Measurements from ENCODE around the gene ZYG11B.
"Not testable (repeated sequence)": the region's sequence is repeated elsewhere in the genome, so short reads cannot be mapped to it uniquely, and the experiment has no call there.

Gene ZYG11B

DNA sequence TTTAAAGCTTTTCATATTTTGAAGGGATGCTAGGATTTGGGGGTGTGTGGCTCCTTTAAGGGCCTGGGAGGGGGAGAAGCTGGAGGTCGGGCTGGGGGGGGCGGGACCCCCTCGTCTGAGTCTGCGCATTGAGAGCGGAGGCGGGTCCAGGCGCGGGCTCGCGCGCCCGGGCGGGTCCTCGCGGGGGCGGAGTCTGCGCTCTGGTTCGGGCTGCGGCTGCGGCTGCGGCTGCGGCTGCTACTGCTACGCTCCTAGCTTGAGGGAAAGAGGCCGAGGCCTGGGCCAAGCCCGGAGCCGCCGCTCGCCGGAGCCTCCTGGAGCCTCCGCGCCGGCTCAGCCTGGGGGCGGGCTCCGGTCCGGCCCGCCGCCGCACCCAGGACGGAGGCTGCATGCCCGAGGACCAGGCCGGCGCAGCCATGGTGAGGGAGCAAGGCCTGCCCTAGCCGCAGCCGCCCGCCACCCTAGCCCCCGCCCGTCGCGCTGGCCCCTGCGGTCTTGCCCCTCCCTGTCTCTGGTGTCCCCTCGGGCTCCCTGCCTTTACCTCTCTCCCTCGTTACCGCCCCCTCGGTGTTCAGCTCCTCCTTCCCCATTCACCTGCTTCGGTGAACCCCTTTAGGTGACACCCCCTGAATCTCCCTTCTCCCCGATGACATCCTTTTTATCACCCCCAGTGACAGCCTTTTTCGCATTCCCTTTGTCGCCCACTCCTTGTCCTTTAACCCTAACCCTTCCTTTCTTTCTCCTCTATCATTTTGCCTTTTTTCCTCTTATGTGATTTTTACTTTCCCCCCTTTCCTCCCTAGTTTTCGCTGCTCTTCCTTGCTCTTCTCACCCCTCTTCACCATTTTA lies at the start of gene ZYG11B:
Gene ZYG11B, plus strand, starts transcription at position 189 of the 849 bp plus-strand sequence. Its CDS starts 201 bp downstream, at position 390.
- peak; percentile 87 for DNase-seq (ENCODE audit: low spot score)

DNA sequence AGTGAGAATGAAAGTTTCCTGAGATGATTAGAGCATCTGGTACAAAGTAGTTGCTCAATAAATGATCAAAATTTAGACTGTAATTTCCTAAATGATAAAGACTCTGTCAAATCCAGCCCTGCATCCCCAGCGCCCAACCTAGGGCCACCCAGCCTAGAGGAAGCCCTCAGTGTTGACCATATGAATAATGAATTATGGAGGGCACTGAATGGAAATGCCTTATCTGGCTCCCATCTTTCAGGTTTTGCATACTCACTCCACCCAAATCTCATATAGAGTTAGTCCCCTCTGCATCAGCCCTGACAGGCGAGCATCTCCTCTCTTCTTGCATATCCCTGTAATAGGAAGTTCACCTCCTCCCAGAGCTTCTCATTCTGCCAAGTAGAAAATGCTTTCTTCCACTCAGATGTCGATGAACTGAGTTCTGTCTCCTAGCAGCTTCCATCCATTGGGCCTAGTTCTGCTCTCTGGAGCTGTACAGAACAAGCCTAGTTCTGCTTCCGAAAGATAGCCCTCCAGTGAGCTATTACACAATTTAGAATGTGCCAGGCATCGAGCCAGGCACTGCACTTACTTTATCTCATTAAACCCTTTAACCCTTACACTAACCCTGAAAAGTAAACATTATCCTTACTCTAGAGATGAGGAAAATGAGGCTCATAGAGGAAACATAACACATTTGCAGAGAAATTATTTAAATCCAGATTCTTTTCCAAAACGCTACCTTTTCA lies 49.0 kb upstream of the ZYG11B start:
- DNase-seq (ENCODE audit: low spot score) = no peak

DNA sequence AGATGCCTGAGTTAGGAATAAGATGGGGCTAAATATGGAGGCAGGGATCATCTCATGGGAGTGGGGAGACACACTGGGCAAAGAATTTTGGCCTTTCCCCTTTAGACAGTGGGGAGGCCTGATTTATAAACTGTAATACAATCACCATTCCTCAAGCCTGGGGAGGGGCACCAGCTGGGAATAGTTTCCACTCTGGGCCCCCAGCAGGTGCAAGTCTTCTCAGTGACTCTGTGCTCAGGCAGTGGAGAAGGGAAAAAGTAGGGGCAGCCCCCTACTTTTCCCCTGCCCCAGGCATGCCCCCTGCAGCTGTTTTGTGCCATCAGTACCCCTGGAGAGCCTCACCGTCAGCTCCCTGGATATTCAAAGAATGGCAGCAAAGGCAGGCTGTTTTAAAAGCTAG lies 47.2 kb upstream of the ZYG11B start:
- DNase-seq (ENCODE audit: low spot score) = no peak

DNA sequence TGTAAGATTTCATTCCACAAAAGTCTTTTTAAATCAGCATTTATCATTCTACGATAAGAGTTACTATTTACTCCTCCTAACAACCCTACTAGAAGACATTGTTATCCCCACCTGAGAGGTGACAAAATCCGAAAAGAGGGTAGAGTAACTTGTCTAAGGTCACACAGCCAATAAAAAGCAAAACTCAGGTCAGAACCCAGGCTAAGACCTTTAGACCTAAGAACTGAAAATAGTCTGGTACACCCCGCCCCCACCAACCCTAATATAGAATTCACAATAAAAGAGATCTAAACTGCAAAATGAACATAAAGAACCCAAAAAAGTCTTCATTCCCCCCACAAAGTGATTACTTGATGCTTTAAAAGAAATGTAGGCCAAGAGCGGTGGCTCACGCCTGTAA lies 46.8 kb upstream of the ZYG11B start:
- DNase-seq (ENCODE audit: low spot score) = no peak

DNA sequence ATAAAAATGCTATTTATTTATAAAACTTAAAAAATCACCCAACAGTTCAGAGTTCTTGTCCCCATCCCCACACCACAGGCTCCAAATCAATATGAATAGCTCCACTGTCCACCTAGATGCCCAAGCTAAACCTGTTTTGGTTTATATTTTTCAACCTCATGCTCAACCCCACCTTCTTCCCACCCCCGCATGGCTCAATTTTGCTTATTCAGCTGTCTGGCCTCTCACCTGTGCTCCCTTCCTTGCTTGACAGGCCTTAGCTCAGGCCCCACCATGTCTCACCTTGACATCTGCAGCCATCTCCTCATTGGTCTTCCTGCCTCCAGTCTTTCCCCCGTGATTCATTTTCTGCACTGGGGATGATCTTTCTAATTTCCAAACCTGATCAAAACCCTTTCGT lies 45.9 kb upstream of the ZYG11B start:
- no peak for DNase-seq (ENCODE audit: low spot score)

DNA sequence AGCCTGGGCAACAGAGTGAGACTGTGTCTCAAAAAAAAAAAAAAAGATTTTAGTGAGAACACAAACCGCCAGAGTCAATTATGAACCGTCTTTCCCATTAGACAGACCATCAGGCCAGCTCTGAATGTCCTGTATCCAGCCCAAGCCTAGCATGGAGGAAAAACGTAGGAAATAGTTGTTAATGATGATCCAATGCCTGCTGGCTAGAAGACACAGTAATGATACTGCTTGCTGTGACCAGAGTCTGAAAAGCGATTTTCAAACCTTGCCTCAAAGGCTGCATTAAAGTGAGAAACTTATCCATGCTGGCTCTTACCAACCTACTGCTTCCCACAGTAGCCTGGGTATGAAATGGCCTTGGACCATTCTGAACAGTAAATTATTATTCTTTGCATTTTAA lies 45.1 kb upstream of the ZYG11B start:
- DNase-seq (ENCODE audit: low spot score) = no peak

DNA sequence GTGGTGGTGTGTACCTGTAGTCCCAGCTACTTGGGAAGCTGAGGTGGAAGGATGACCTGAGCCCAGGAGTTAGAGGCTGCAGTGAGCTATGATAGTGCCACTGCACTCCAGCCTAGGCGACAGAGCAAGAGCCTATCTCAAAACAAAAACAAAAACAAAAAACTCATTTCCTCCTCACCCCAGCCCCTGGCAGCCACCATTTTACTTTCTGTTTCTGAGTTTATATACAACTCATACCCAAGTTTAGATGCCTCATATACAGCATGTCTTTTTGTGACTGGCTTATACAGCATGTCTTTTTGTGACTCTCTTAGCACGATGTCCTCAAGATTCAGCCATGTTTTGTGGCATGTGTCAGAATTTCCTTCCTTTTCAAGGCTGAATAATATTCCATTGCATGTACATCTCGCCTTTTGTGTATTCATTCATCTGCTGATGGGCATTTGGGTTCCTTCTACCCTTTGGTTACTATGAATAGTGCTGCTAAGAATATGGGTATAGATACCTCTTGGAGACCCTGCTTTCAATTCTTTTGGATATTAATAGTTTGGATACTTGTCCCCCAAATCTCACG lies 42.8 kb upstream of the ZYG11B start:
- DNase-seq (ENCODE audit: low spot score) = no peak

DNA sequence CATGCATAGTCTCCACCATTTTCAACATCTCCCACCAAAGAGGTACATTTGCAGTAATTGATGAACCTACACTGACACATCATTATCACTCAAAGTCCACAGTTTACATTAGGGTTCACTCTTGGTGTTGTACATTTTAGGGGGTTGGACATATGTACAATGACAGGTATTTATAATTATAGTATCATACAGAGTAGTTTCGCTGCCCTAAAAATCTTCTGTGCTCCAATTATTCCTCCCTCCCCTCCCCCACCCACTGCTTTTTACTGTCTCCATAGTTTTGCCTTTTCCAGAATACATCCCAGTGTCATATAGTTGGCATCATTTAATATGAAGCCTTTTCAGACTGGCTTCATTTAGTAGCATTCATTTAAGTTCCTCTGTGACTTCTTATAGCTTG lies 41.7 kb upstream of the ZYG11B start:
- no peak for DNase-seq (ENCODE audit: low spot score)

DNA sequence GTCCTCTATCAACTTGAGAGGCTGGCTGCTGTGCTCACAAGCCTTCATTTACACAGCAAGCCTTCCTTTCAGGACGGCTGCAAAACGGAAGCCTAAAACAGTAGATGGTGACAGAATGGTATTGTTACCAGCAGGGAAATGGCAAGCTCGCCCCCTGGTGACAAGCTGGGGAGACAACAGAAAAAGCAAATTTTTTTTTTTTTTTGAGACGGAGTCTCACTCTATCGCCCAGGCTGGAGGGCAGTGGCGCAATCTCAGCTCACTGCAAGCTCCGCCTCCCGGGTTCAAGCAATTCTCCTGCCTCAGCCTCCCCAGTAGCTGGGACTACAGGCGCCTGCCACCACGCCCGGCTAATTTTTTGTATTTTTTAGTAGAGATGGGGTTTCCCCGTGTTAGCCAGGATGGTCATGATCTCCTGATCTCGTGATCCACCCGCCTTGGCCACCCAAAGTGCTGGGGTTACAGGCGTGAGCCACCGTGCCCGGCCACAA lies 39.9 kb upstream of the ZYG11B start:
- peak; percentile 53 for DNase-seq (ENCODE audit: low spot score)

DNA sequence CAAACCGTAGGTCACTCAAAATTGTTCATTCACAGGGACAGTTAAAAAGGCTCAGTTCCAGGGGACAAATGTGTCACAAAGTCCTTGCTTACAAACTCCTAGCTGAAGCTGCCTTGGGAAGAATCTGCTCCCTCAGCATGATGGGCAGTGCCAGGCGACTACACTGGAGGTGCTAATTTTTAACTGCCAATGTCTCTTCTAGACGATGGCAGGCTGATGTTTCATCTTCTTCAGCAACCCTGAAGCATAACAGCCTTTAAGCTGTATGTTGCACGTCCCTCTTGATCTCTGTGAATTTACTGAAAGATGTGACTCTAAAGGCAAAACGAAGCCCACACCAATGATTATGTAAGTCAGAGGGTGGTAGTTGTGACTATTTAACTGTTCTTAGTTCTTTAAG lies 39.4 kb upstream of the ZYG11B start:
- DNase-seq (ENCODE audit: low spot score) = peak; percentile 34

DNA sequence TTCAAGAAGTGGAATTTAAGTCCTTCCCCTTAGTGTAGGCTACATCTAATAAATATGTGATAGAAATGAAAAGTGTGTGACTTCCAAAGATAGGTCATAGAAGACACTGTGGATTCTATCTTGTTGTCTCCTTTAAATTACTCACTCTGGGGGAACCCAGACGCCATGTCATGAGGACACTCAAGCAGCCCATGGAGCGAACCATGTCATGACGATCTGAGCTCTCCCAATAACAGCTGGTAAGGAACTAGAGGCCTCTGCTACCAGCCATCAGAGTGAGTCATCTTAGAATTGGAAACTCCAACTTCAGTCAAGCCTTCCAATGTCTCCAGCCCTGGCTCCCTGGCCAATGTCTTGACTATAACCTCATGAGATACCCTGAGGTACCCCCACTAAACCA lies 34.4 kb upstream of the ZYG11B start:
- DNase-seq (ENCODE audit: low spot score) = no peak

DNA sequence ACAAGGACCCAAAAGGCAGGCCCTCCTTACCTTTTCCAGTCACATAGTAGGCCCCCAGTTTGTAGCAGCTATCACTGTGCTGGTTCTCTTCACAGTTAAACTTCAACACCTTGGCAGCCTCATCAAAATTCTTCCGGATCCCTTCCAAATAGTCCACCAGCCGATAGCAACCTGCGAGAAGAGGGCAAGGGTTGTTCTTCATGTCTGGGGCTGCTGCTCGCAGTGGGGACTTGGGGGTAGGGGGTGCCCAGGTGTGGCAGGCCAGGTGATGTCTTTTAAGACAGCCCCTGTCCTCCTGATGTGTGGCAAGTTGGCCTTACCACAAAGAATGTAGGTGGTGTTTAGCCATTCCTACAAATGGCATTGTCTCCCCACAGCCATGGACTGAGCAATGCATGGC lies 33.6 kb upstream of the ZYG11B start:
- DNase-seq (ENCODE audit: low spot score) = no peak

DNA sequence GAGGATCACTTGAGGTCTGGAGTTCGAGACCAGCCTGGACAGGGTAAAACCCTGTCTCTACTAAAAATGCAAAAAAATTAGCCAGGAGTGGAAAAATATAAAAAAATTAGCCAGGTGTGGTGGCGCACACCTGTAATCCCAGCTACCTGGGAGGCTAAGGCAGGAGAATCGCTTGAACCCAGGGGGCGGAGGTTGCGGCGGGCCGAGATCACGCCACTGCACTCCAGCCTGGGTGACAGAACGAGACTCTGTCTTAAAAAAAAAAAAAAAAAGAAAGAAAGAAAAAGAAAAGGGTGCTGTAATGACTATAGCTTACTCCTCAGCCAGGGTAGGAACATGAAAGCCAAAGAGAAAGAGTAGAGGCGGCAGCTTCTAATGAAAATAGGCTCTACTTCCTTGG lies 32.9 kb upstream of the ZYG11B start:
- not testable (repeated sequence) for DNase-seq (ENCODE audit: low spot score)

DNA sequence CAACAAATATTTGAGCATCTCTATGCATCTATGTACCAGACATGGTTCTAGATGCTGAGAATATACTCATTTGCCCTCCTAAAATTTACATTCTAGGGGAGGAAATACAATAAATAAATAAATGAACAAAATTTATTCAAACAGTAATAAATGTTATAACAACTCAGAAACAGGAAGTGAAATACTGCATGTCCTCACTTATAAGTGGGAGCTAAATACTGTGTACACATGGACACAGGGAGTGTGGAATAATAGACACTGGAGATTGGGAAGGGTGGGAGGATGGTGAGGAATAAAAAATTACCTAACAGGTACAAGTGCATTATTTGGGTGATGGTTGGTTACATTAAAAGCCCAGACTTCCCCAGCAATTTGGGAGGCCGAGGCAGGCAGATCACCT lies 32.4 kb upstream of the ZYG11B start:
- no peak for DNase-seq (ENCODE audit: low spot score)

DNA sequence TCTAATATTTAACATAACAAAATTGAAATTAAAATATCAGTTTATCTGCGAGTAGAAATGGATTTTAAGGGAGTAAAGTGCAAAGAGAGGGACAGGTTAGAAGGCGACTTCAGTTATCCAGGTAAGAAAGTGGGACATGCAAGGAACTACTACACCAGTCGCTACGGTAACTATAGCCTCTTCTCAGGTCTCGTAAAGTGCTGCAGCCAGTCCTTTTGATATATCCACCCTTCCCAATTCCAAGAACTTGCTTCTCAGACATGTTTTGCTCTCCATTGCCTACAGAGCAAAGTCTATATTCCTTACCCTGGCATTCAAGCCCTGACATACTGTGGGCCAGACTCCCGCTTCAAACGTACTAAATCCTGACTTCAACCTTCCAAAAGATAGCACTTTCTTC lies 30.6 kb upstream of the ZYG11B start:
- no peak for DNase-seq (ENCODE audit: low spot score)

DNA sequence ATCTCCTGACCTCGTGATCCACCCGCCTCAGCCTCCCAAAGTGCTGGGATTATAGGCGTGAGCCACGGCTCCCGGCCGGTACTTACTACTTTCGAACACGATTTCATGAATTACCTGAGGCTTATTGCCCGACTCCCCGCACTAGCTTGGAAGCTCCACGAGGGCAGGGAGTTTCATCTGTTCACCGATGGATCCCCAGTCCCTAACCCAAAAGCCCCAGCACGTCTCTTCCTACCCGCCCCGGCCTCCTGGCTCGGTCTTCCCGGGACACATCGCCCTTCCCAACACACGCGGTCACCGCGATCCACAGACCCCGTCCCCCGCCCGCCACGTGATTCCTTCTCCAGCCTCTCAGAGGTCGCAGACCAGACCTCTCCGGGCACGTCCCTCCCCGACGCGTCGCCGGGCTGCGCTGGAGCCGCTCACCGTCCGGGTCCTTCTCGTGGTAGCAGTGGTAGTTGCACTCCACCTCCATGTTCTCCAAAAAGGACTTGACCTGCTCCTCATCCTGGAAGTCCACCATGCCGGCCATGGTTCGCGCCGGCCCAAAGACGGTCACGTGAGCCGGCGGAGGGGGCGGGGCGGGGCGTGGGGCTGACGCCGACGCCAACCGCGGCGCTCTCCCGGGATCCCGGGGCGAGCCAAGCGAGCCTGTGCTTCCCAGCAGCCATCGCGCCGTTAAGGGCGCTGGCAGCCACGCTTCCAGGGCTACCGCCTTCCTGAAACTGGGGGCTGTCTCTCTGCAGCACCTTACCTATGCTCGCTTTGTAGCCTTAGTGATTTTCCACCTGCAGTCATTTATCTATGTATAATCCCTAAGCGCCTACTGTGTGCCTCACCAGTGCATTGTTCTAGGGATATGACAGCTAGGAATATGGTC lies 28.2 kb upstream of the ZYG11B start, which contains the start of gene COA7:
Gene COA7, minus strand, starts transcription at position 553 of the 880 bp plus-strand sequence. Its CDS starts 21 bp downstream, at position 532.
- DNase-seq (ENCODE audit: low spot score) = peak; percentile 89

DNA sequence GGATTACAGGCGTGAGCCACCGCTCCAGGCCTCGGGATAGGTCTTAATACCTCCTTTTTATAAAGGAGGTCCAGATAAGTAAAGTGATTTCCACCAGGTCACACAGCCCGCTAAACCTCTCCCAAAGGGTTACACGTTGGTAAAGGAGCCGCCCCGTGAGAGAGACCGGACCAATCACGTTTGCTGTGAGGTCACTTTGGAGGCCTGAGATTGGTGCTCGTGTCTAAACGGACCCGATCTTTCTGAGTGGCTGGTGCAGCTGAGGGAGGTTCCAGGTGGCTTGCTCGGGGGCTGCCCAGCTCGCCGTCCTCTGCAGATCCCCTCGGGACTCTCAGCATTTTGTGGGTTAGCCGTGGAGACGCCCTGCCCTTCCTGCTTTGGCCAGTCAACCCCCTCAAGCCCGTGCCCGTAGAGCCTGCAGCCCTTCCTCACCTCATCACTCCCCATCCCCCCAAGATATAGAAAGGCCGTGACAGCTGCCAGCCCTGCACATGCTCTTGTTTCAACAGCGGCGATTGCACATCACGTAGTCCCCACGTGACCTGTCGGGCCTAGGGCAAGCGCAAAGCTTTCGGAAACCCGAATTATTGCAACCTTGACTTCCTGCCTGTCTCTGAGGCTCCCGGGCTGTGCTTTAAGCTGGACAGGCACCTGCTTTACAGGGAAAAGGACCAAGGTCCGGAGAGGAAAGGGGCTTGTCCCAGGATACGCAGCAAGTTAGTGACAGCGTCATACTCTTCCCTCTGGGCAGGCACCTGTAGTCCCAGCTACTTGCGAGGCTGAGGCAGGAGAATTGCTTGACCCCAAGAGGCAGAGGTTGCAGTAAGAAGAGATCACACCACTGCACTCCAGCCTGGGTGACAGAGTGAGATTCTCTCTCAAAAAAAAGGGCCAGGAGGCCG lies 23.1 kb upstream of the ZYG11B start:
- DNase-seq (ENCODE audit: low spot score) = peak; percentile 95

DNA sequence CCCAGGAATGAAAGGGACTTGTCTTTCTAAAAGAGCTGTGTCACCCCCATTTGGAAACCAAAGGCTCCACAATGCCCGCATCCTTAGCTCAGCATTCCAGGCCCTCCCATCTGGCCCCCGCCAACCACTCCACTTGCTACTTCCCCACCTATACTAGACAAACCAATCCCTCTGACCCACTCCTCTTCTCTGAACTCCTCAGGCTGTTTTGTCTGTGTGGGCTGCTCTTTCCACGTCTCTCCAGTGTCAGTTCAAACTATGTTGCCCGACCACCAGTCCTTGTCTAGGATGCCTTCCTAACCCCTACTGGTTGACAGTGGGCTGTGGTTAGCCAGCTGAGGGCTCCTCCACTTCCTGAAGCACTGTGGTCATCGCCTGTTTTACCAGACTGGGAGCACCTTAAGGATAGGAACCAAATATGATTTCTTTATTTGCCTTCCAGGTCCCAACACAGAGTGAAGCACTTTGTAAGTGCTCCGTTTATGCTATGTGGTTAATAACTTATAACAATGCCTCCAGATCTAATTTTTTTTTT lies 20.1 kb upstream of the ZYG11B start:
- no peak for DNase-seq (ENCODE audit: low spot score)

DNA sequence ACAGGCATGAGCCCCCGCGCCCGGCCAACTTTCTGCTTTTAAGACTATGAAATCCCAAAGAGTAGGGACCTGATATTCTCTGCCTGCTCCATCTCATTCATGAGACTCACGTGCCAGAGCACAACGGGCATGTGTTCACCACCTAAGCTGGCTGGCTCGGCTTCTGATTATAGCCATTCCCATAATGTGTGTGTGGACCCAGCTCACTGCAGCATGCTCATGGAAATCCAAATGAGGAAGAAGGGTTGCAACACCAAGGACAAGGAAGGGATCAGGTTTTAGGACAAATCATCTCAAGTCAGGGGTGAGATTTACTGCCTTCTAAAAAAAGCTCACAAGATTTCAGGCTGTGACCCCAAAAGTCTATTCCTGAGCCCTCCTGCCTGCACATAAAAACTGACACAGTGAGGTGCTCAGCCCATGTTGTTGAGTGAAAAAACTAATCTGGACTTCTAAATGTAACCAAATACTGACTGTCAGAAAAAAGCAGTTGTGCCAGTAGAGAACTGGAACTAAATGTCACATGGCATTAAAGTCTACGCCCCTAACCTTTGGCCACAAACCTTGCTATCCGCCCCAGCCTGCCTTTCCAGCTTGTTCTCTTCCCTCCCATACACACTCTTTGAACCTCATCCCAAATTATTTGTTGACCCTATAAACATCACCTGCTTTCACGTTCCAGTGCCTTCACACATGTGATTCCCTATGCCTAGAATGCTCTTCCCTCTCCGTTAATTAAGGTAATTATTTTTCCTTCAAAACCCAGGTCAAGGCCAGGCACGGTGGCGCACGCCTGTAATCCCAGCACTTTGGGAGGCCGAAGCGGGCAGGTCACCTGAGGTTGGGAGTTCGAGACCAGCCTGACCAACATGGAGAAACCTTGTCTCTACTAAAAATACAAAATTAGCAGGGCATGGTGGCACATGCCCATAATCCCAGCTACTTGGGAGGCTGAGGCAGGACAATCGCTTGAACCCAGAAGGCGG lies 19.0 kb upstream of the ZYG11B start:
- DNase-seq (ENCODE audit: low spot score) = no peak
